ENCODE data around the gene COX14. TPM values are rescaled to one million over a fixed set of nuclear protein-coding genes. Genes with fewer than 3 reads are reported as not detected.

The COX14 gene
- 58.8 and 85.2 TPM in 2 replicates for total RNA-seq (ENCODE audit: low replicate concordance)

GRCh38 chr12:50111693-50112455 lies at the start of gene COX14:
Gene COX14, plus strand, starts transcription at chr12:50112236. Its CDS starts 7,808 bp downstream, at chr12:50120044.

GRCh38 chr12:50084775-50085614 lies 27.0 kb upstream of the COX14 start, which contains the start of gene SMARCD1:
Gene SMARCD1, plus strand, starts transcription at chr12:50085342. Its CDS starts 28 bp downstream, at chr12:50085370.

GRCh38 chr12:50103767-50104321 lies 8.2 kb upstream of the COX14 start, which contains the start of gene GPD1:
Gene GPD1, plus strand, starts transcription at chr12:50104008. Its CDS starts 43 bp downstream, at chr12:50104051.

GRCh38 chr12:50167049-50167828 lies 55.2 kb downstream of the COX14 start, which contains the start of gene CERS5:
Gene CERS5, minus strand, starts transcription at chr12:50167369. Its CDS starts 72 bp downstream, at chr12:50167297.

Other genes starting within 250 kb of the COX14 start
- 0.38 and 41.0 TPM in 2 replicates for gene FAIM2, start 208.3 kb upstream of the COX14 start, total RNA-seq (ENCODE audit: low replicate concordance)
- not detected in 2 replicates for gene AQP2, start 161.5 kb upstream of the COX14 start, total RNA-seq (ENCODE audit: low replicate concordance)
- 0.60 and 0.82 TPM in 2 replicates for gene AQP5, start 150.4 kb upstream of the COX14 start, total RNA-seq (ENCODE audit: low replicate concordance)
- under 0.01 TPM in 1 of 2 replicates, not detected in the other for gene AQP6, start 139.3 kb upstream of the COX14 start, total RNA-seq (ENCODE audit: low replicate concordance)
- 23.1 and 23.2 TPM in 2 replicates for gene RACGAP1, start 86.7 kb upstream of the COX14 start, total RNA-seq (ENCODE audit: low replicate concordance)
- 1.7 and 5.9 TPM in 2 replicates for gene ASIC1, start 54.6 kb upstream of the COX14 start, total RNA-seq (ENCODE audit: low replicate concordance)
- gene SMARCD1, start 26.9 kb upstream of the COX14 start, total RNA-seq (ENCODE audit: low replicate concordance): 10.4 and 22.2 TPM in 2 replicates
- gene GPD1, start 8.2 kb upstream of the COX14 start, total RNA-seq (ENCODE audit: low replicate concordance): 0.30 and 0.47 TPM in 2 replicates
- gene CERS5, start 55.1 kb downstream of the COX14 start, total RNA-seq (ENCODE audit: low replicate concordance): 35.9 and 48.0 TPM in 2 replicates
- gene LIMA1, start 171.3 kb downstream of the COX14 start, total RNA-seq (ENCODE audit: low replicate concordance): 67.9 and 161 TPM in 2 replicates